ENCODE results near the gene CD8B. TPM values are rescaled to one million over a fixed set of nuclear protein-coding genes. Genes with fewer than 3 reads are reported as not detected.
"Not testable (repeated sequence)": the region's sequence is repeated elsewhere in the genome, so short reads cannot be mapped to it uniquely, and the experiment has no call there.

CD8B gene
- not detected in 2 replicates for total RNA-seq (2022)
- Bru-seq, nascent RNA: not detected
- percentile 2 among the genes with signal in this experiment for BruChase-seq, experiment 1, labeled RNA remaining after a 6-hour chase
- not detected for BruChase-seq, experiment 2, labeled RNA remaining after a 2-hour chase
- long read RNA-seq: 0 reads

GRCh38 chr2:86861628-86862379 is at the start of gene CD8B:
Gene CD8B (minus strand): TSS chr2:86861886. CDS start chr2:86861865, 21 bp downstream.
- H3K4me1 Mint-ChIP-seq (ENCODE audit: low read depth, unreplicated experiment); BruUV-seq (replicated peaks); intact Hi-C loops (cut with micrococcal nuclease; ENCODE audit: unreplicated experiment): not testable (repeated sequence)

GRCh38 chr2:86905868-86906267 is 44.2 kb upstream of the CD8B start:
- BruUV-seq (replicated peaks); CTCF ChIA-PET; H3K27ac Mint-ChIP-seq (ENCODE audit: unreplicated experiment); H3K4me1 Mint-ChIP-seq (ENCODE audit: low read depth, unreplicated experiment); intact Hi-C loops (cut with micrococcal nuclease; ENCODE audit: unreplicated experiment); H3K27me3 Mint-ChIP-seq (ENCODE audit: unreplicated experiment); H3K9me3 Mint-ChIP-seq (ENCODE audit: low read depth, unreplicated experiment); H3K4me3 Mint-ChIP-seq (ENCODE audit: low read depth, unreplicated experiment); H3K36me3 Mint-ChIP-seq (ENCODE audit: insufficient read depth, unreplicated experiment); DNase-seq: not testable (repeated sequence)

More at GRCh38 chr2:86861628-86862379, at the start of gene CD8B:
- CTCF ChIA-PET; H3K36me3 Mint-ChIP-seq (ENCODE audit: insufficient read depth, unreplicated experiment); H3K9me3 Mint-ChIP-seq (ENCODE audit: low read depth, unreplicated experiment); H3K27me3 Mint-ChIP-seq (ENCODE audit: unreplicated experiment); DNase-seq; H3K4me3 Mint-ChIP-seq (ENCODE audit: low read depth, unreplicated experiment); H3K27ac Mint-ChIP-seq (ENCODE audit: unreplicated experiment): not testable (repeated sequence)

DNA sequence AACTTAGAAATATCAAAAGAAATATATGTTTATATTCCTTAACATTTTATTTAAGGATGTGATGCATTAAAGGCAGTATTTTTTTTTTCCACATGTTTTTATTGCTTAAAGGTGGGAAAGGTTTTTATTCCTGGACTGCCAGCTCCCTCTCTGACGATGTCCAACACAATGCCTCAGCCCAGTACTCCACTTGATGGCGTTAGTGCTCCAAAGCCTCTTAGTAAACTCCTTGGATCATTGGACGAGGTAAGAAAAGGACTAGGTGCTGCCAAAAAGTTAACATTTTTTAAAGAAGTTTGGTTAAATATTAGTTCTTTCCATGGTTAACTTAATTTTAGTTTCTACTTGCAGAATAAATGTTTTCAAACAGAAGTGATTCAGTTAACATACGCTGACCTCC is 39.0 kb upstream of the CD8B start:
- peak; percentile 13 for DNase-seq
- H3K4me1 Mint-ChIP-seq (ENCODE audit: low read depth, unreplicated experiment); BruUV-seq (replicated peaks); H3K36me3 Mint-ChIP-seq (ENCODE audit: insufficient read depth, unreplicated experiment); CTCF ChIA-PET; H3K9me3 Mint-ChIP-seq (ENCODE audit: low read depth, unreplicated experiment); H3K4me3 Mint-ChIP-seq (ENCODE audit: low read depth, unreplicated experiment); H3K27ac Mint-ChIP-seq (ENCODE audit: unreplicated experiment); intact Hi-C loops (cut with micrococcal nuclease; ENCODE audit: unreplicated experiment); H3K27me3 Mint-ChIP-seq (ENCODE audit: unreplicated experiment): not testable (repeated sequence)

- H3K27ac Mint-ChIP-seq (ENCODE audit: unreplicated experiment); DNase-seq; intact Hi-C loops (cut with micrococcal nuclease; ENCODE audit: unreplicated experiment); H3K27me3 Mint-ChIP-seq (ENCODE audit: unreplicated experiment); H3K9me3 Mint-ChIP-seq (ENCODE audit: low read depth, unreplicated experiment); H3K36me3 Mint-ChIP-seq (ENCODE audit: insufficient read depth, unreplicated experiment); CTCF ChIA-PET; H3K4me3 Mint-ChIP-seq (ENCODE audit: low read depth, unreplicated experiment); BruUV-seq (replicated peaks); H3K4me1 Mint-ChIP-seq (ENCODE audit: low read depth, unreplicated experiment): not testable (repeated sequence)
These were observed 24.3 kb upstream of the CD8B start for GRCh38 chr2:86886026-86886425.

DNA sequence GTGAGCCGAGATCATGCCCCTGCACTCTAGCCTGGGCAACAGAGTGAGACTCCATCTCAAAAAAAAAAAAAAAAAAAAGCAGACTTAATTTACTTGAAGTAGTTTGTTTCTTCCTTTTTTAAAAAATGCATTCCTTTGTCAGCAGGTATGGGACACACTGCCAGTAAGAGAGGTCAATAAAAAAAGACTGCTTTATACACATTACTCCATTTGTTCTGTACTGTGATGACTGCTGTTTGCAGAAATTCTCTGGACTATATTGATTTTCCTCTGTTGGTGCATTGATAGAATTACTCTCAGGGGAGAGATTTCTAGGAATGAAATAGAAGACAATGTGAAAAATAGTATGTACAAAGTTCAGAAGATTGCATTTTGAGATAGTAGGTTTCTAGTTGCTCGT is 21.2 kb upstream of the CD8B start:
- H3K4me3 Mint-ChIP-seq (ENCODE audit: low read depth, unreplicated experiment); BruUV-seq (replicated peaks); CTCF ChIA-PET; H3K4me1 Mint-ChIP-seq (ENCODE audit: low read depth, unreplicated experiment); DNase-seq; H3K9me3 Mint-ChIP-seq (ENCODE audit: low read depth, unreplicated experiment); H3K36me3 Mint-ChIP-seq (ENCODE audit: insufficient read depth, unreplicated experiment); intact Hi-C loops (cut with micrococcal nuclease; ENCODE audit: unreplicated experiment); H3K27ac Mint-ChIP-seq (ENCODE audit: unreplicated experiment); H3K27me3 Mint-ChIP-seq (ENCODE audit: unreplicated experiment): not testable (repeated sequence)

DNA sequence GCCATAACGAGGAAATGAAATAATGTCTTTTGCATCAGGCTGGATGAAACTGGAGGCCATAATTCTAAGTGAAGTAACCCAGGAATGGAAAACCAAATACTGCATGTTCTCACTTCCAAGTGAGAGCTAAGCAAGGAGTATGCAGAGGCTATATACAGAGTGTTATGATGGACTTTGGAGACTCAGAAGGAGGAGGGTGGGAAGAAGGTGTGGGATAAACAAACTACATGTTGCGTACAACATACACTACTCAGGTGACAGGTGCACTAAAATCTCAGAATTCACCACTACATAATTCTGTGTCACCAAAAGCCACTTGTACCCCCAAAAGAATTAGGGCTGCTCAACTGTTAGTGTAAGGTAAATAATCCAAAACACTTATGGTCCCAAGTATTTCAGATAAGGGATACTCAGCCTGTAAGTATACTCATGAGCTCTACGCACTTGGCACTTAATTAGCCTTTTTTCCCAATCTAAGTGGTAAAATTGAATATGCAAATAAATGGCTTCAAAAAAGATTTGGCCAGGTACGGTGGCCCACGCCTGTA is 20.5 kb upstream of the CD8B start:
- DNase-seq; H3K9me3 Mint-ChIP-seq (ENCODE audit: low read depth, unreplicated experiment); H3K27ac Mint-ChIP-seq (ENCODE audit: unreplicated experiment); intact Hi-C loops (cut with micrococcal nuclease; ENCODE audit: unreplicated experiment); H3K36me3 Mint-ChIP-seq (ENCODE audit: insufficient read depth, unreplicated experiment); H3K4me3 Mint-ChIP-seq (ENCODE audit: low read depth, unreplicated experiment); CTCF ChIA-PET; BruUV-seq (replicated peaks); H3K4me1 Mint-ChIP-seq (ENCODE audit: low read depth, unreplicated experiment); H3K27me3 Mint-ChIP-seq (ENCODE audit: unreplicated experiment): not testable (repeated sequence)

DNA sequence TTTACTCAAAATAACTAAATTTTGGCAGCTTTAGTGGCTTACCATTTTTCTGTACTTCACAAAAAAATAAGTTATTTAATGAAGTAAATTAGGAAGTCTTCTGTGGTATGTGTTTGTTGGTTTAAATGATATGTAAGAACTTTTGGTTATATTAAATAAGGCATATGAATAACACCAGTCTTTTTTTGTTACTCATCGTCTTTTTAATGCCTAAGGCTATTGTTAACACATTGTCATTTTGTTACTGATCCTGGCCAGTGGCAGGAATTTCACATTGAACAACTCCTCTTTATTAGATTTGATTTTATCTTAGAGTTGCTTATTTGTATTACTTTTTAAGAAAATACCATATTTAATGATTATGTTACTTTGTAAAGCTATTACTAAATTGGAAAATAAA is 17.3 kb upstream of the CD8B start:
- not testable (repeated sequence) for BruUV-seq (replicated peaks)

GRCh38 chr2:86870941-86871340 is 9.3 kb upstream of the CD8B start:
- DNase-seq; H3K4me3 Mint-ChIP-seq (ENCODE audit: low read depth, unreplicated experiment); CTCF ChIA-PET; H3K27me3 Mint-ChIP-seq (ENCODE audit: unreplicated experiment); H3K9me3 Mint-ChIP-seq (ENCODE audit: low read depth, unreplicated experiment); H3K27ac Mint-ChIP-seq (ENCODE audit: unreplicated experiment); H3K4me1 Mint-ChIP-seq (ENCODE audit: low read depth, unreplicated experiment); intact Hi-C loops (cut with micrococcal nuclease; ENCODE audit: unreplicated experiment); H3K36me3 Mint-ChIP-seq (ENCODE audit: insufficient read depth, unreplicated experiment); BruUV-seq (replicated peaks): not testable (repeated sequence)

More for the DNA sequence above, 17.3 kb upstream of the CD8B start:
- H3K27me3 Mint-ChIP-seq (ENCODE audit: unreplicated experiment); H3K4me1 Mint-ChIP-seq (ENCODE audit: low read depth, unreplicated experiment); CTCF ChIA-PET; DNase-seq; H3K36me3 Mint-ChIP-seq (ENCODE audit: insufficient read depth, unreplicated experiment); H3K4me3 Mint-ChIP-seq (ENCODE audit: low read depth, unreplicated experiment); intact Hi-C loops (cut with micrococcal nuclease; ENCODE audit: unreplicated experiment); H3K27ac Mint-ChIP-seq (ENCODE audit: unreplicated experiment); H3K9me3 Mint-ChIP-seq (ENCODE audit: low read depth, unreplicated experiment): not testable (repeated sequence)

GRCh38 chr2:86868895-86869468 is 7.3 kb upstream of the CD8B start:
- H3K4me1 Mint-ChIP-seq (ENCODE audit: low read depth, unreplicated experiment); H3K27ac Mint-ChIP-seq (ENCODE audit: unreplicated experiment); H3K36me3 Mint-ChIP-seq (ENCODE audit: insufficient read depth, unreplicated experiment); H3K4me3 Mint-ChIP-seq (ENCODE audit: low read depth, unreplicated experiment); DNase-seq; CTCF ChIA-PET; H3K27me3 Mint-ChIP-seq (ENCODE audit: unreplicated experiment); H3K9me3 Mint-ChIP-seq (ENCODE audit: low read depth, unreplicated experiment); BruUV-seq (replicated peaks); intact Hi-C loops (cut with micrococcal nuclease; ENCODE audit: unreplicated experiment): not testable (repeated sequence)

- H3K27ac Mint-ChIP-seq (ENCODE audit: unreplicated experiment); H3K9me3 Mint-ChIP-seq (ENCODE audit: low read depth, unreplicated experiment); CTCF ChIA-PET; DNase-seq; H3K27me3 Mint-ChIP-seq (ENCODE audit: unreplicated experiment); H3K4me3 Mint-ChIP-seq (ENCODE audit: low read depth, unreplicated experiment); intact Hi-C loops (cut with micrococcal nuclease; ENCODE audit: unreplicated experiment); H3K36me3 Mint-ChIP-seq (ENCODE audit: insufficient read depth, unreplicated experiment); H3K4me1 Mint-ChIP-seq (ENCODE audit: low read depth, unreplicated experiment); BruUV-seq (replicated peaks): not testable (repeated sequence)
These were observed 656 bp upstream of the CD8B start for GRCh38 chr2:86862380-86862703.

Measured in Calu3 (cell line).